Vagina (tissue), 2 donors: ENCODE measurements around the gene USP10. TPM values are rescaled to one million over a fixed set of nuclear protein-coding genes. Genes with fewer than 3 reads are reported as not detected.

Experiments used
- DNase-seq, 2 donors: peaks; one replicate each; pipeline ENCODE4 v3.0.0-alpha.2; 2017; ENCODE audit errors: extremely low spot score in 2 of 2
- H3K27ac ChIP-seq: fragments of 200-600 bp; sonication (generic); one replicate; pipeline ENCODE4 v1.5.1; 2019
- H3K27me3 ChIP-seq: fragments of 200-600 bp; sonication (generic); one replicate; pipeline ENCODE4 v1.5.1; 2019
- H3K36me3 ChIP-seq, 2 donors: fragments of 200-600 bp; sonication (generic); one replicate each; pipeline ENCODE4 v1.5.1; 2017 to 2019
- H3K4me1 ChIP-seq: fragments of 200-600 bp; sonication (generic); one replicate; pipeline ENCODE4 v1.5.1; 2019
- H3K4me3 ChIP-seq, 2 donors: fragments of 200-600 bp; sonication (generic); 1 replicate in 1 of 2; 2 replicates in 1 of 2; pipeline ENCODE4 v1.5.1; 2016 to 2019
- H3K9me3 ChIP-seq: fragments of 200-600 bp; sonication (generic); one replicate; pipeline ENCODE4 v1.5.1; 2019
- POLR2A ChIP-seq, 2 donors: fragments of 450-650 bp; IDR thresholded peaks; one replicate each; pipeline ENCODE4 v1.6.1; 2017; ENCODE audit warnings: antibody characterized with exemption in 2 of 2, mild to moderate bottlenecking in 2 of 2, moderate library complexity in 2 of 2
- POLR2AphosphoS5 ChIP-seq, 2 donors: sonication (generic); formaldehyde crosslinking; IDR thresholded peaks; one replicate each; pipeline ENCODE4 v1.9.0; 2017; ENCODE audit warnings: antibody characterized with exemption in 2 of 2, mild to moderate bottlenecking in 2 of 2, low read depth in 1 of 2; ENCODE audit not compliant: insufficient read depth in 1 of 2
- intact Hi-C: fragments of 100-400 bp; cut with DNase I; formaldehyde crosslinking; loops from one replicate; pipeline ENCODE4 v1.15.1; 2023
- total RNA-seq: library from RNA; depleted of rRNA; stranded (reverse); fragments of >200 nt; gene quantifications from one replicate; pipeline ENCODE4 v1.2.3, GENCODE V29; 2016
- TF ChIP-seq, protein P1 (sequence below), 3 experiments: fragments of 450-650 bp in 2 of 3; fragments of 200-600 bp in 1 of 3; sonication (generic) in 1 of 3; IDR thresholded peaks; one replicate each; pipeline ENCODE4 v1.5.1; 2017 to 2019; ENCODE audit warnings: antibody characterized with exemption in 3 of 3, mild to moderate bottlenecking in 2 of 3, moderate library complexity in 2 of 3

USP10 gene, protein sequence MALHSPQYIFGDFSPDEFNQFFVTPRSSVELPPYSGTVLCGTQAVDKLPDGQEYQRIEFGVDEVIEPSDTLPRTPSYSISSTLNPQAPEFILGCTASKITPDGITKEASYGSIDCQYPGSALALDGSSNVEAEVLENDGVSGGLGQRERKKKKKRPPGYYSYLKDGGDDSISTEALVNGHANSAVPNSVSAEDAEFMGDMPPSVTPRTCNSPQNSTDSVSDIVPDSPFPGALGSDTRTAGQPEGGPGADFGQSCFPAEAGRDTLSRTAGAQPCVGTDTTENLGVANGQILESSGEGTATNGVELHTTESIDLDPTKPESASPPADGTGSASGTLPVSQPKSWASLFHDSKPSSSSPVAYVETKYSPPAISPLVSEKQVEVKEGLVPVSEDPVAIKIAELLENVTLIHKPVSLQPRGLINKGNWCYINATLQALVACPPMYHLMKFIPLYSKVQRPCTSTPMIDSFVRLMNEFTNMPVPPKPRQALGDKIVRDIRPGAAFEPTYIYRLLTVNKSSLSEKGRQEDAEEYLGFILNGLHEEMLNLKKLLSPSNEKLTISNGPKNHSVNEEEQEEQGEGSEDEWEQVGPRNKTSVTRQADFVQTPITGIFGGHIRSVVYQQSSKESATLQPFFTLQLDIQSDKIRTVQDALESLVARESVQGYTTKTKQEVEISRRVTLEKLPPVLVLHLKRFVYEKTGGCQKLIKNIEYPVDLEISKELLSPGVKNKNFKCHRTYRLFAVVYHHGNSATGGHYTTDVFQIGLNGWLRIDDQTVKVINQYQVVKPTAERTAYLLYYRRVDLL
- 42.5 TPM for total RNA-seq

DNA sequence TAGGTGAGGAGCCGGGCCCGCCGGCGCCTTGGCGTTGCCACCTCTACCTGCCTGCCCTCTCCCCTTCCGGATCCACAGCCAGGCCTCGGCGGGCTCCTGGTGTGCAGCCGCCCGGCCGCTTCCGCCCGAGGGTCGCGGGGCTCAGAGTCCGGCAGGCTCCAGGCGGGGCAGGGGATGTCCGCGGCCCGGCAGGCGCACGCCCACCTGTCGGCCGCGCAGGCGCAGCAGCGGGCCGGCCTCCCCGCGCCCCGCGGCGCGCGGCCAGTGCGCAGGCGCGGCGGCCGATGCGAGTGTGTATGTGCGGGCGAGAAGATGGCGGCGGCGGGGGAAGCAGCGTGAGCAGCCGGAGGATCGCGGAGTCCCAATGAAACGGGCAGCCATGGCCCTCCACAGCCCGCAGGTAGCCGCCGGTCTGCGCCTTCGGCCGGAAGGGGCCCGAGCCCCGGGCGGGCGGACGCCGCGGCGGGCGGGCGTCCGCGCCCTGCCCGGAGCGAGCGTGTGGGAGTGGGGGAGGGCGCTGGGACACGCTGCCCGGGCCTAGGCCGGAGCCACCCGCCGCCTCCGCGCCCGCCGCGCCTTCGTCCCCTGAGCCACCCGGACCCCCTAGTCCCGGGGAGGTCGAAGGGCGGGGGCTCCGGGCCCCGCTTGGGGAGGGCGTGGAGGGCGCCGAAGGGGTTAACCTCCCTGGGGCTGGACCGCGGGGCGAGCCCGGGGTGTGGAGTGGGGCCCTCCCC lies at the start of gene USP10:
TSS of gene USP10 (plus strand) at position 289 of the 734 bp plus-strand sequence. CDS start at position 380, 91 bp downstream.
- peak within 1 kb of the TSS; percentile 91 for H3K27ac ChIP-seq
- H3K9me3 ChIP-seq, result no peaks in the 10 kb centered on the region
- TF ChIP-seq, protein P1, sequence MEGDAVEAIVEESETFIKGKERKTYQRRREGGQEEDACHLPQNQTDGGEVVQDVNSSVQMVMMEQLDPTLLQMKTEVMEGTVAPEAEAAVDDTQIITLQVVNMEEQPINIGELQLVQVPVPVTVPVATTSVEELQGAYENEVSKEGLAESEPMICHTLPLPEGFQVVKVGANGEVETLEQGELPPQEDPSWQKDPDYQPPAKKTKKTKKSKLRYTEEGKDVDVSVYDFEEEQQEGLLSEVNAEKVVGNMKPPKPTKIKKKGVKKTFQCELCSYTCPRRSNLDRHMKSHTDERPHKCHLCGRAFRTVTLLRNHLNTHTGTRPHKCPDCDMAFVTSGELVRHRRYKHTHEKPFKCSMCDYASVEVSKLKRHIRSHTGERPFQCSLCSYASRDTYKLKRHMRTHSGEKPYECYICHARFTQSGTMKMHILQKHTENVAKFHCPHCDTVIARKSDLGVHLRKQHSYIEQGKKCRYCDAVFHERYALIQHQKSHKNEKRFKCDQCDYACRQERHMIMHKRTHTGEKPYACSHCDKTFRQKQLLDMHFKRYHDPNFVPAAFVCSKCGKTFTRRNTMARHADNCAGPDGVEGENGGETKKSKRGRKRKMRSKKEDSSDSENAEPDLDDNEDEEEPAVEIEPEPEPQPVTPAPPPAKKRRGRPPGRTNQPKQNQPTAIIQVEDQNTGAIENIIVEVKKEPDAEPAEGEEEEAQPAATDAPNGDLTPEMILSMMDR (IDR thresholded peaks at IDR 0.05), result no peak
- peak in 1 of 2 donors; percentile 31 for TF ChIP-seq POLR2A (IDR thresholded peaks at IDR 0.05)
- no peak for DNase-seq
- intact Hi-C loops, result no loop called here
- H3K27me3 ChIP-seq, result no peaks in the 10 kb centered on the region
- no peaks in the 10 kb centered on the region for H3K36me3 ChIP-seq
- H3K4me3 ChIP-seq, result peak within 1 kb of the TSS; percentile 92 to 99
- H3K4me1 ChIP-seq, result peaks cover 44% of the 10 kb centered on the region

DNA sequence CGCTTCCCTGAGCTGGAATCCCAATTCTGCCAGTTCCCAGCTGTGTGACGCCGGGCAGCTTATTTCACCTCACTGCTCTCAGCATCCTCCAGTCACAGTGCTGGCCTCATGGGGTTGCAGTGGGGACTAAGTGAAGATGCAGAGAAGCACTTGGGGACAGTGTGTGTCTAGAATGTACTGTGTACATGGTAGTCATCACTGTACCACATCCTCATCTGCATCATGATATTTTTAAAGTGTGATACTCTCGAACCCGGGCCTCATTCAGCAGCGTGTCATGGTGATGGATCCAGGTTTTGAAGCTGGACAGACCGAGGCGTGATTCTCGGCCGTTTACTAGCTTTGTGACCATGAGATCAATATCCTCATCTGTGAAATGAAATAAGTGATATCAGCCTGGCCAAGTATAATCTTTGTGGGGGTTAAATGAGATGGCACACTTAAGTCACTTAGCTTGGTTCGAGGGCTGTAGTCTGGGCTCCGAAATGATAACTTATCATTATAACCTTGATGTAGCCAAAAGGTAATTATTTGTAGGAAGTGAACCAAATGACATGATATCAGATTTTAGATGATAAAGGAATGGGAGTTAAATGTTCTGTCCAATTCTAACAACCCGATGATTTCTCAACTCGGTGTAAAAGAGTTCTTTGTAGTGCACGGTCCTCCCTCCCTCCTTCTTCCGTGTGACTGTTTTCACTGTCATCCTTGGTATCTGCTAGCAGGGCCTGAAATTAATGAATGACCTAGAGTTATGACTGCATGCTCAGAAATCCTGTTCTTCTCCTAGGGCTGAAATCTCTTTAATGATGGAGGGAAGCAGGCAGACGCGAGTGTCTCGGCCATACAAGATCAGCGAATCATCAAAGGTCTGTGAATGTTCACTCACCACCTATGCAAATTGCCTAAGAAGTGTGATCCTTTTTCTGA lies 49.5 kb upstream of the USP10 start:
- Histone ChIP-seq H3K4me3 (no peak overlapping the region), H3K27me3 (no peaks in the 10 kb centered on the region), H3K4me1 (peaks cover 28% of the 10 kb centered on the region), H3K27ac (no peak overlapping the region), H3K36me3 (peaks cover 0 to 21% of the 10 kb centered on the region in 2 donors), H3K9me3 (no peaks in the 10 kb centered on the region)
- TF ChIP-seq, protein P1 (IDR thresholded peaks at IDR 0.05), result no peak
- TF ChIP-seq POLR2AphosphoS5 (IDR thresholded peaks at IDR 0.05; ENCODE audit: insufficient read depth in 1 of 2, low read depth in 1 of 2) (no peak), POLR2A (IDR thresholded peaks at IDR 0.05) (no peak)
- intact Hi-C loops, result no loop called here
- no peak for DNase-seq

DNA sequence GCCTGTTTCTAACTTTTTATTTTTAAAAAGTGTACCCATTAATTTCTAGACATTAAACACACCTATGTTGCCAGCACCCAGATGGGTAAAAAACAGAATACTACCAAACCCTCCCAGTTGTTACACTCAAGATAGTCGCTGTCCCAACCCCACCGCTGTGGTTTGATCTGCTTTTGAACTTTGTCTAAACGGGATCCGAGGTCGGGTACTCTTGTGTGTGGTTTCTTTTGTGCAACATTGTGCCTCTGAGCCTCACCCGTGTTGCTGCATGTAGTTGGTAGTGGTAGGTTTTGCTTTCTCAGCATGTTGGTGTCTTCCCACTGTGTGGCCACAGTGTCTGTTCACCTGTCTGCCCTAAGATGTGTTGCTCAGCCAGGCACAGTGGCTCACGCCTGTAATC lies 47.2 kb upstream of the USP10 start:
- H3K4me1 ChIP-seq, result peaks cover 24% of the 10 kb centered on the region
- TF ChIP-seq, protein P1 (IDR thresholded peaks at IDR 0.05), result no peak
- TF ChIP-seq POLR2A (IDR thresholded peaks at IDR 0.05) (no peak), POLR2AphosphoS5 (IDR thresholded peaks at IDR 0.05; ENCODE audit: insufficient read depth in 1 of 2, low read depth in 1 of 2) (no peak)
- H3K36me3 ChIP-seq, result peaks cover 6 to 32% of the 10 kb centered on the region in 2 donors
- no peaks in the 10 kb centered on the region for H3K27me3 ChIP-seq
- intact Hi-C loops, result no loop called here
- no peak overlapping the region for H3K27ac ChIP-seq
- no peak overlapping the region for H3K4me3 ChIP-seq
- H3K9me3 ChIP-seq, result no peaks in the 10 kb centered on the region
- DNase-seq, result no peak

DNA sequence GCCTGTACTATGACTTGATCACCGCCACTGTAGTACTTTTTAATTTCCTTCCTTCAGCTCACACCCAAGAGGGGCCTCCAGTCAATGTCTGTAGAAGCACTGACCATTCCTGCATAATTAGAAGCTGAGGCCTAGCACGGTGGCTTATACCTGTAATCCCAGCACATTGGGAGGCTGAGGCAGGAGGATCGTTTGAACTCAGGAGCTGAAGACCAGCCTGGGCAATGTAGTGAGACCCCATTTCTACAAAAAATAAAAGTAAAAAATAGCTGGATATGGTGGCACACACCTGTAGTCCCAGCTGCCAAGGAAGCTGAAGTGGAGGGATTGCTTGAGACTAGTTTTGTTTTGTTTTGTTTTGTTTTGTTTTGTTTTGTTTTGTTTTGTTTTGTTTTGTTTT lies 45.6 kb upstream of the USP10 start:
- no peak for DNase-seq
- no peak for TF ChIP-seq POLR2A (IDR thresholded peaks at IDR 0.05)
- TF ChIP-seq POLR2AphosphoS5 (IDR thresholded peaks at IDR 0.05; ENCODE audit: insufficient read depth in 1 of 2, low read depth in 1 of 2), result no peak
- TF ChIP-seq, protein P1 (IDR thresholded peaks at IDR 0.05), result no peak
- Histone ChIP-seq H3K9me3 (no peaks in the 10 kb centered on the region), H3K4me3 (no peak overlapping the region), H3K27me3 (no peaks in the 10 kb centered on the region), H3K27ac (no peak overlapping the region), H3K36me3 (peaks cover 6 to 49% of the 10 kb centered on the region in 2 donors), H3K4me1 (peaks cover 15% of the 10 kb centered on the region)
- intact Hi-C loops, result no loop called here
